HG02623 (cell line): ENCODE results near the gene FGA.
"Not testable (repeated sequence)": the region's sequence is repeated elsewhere in the genome, so short reads cannot be mapped to it uniquely, and the experiment has no call there.

ENCODE experiments used
- ATAC-seq: cut with Tn5 transposase; IDR thresholded peaks from one replicate; pipeline ENCODE4 v1.9.1; 2021; ENCODE audit warnings: moderate library complexity; ENCODE audit not compliant: unreplicated experiment

Gene FGA

DNA sequence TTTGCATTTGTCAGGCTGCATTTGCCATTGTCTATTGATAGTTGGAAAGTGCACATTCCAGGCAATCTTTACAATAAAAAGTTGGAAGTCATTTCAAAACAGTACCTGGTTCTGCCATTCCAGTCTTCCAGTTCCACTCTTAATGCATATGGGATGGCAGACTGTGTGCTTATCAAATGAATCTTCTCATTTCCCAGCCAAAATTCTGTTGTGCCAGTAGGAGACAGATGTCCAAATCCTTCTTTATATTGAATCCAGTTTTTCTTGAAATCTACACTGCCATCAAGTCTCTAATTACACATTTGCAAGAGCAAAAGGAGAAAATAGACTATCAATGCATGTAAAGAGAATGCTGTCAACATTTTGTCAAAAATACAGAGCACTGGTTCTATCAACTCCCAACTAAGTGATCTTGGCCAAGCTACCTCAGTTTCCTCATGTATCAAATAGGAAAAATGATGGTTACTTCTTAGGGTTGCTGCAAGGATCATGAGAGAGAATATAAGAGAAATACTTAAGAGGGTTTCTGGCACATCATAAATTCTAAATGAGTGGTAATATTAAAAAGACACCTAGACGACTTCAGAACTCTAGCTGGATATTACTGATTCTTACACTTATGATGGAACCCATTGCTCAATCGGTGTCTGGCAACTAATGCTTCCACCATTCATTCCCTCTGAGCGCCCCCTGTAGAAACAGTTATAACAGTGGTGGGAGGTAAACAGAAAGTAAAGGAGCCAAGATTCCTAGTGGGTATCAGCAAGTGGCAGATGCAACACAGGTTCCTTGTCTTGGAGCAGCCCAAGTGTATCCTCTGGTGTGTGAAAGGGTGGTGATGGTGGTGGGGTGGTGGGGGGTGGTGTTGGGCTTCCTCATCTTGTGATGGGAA lies 18.1 kb upstream of the FGA start:
- no peak for ATAC-seq

GRCh38 chr4:154606728-154607723 lies 16.5 kb upstream of the FGA start:
- ATAC-seq = no peak

GRCh38 chr4:154604696-154605200 lies 14.2 kb upstream of the FGA start:
- ATAC-seq = no peak

DNA sequence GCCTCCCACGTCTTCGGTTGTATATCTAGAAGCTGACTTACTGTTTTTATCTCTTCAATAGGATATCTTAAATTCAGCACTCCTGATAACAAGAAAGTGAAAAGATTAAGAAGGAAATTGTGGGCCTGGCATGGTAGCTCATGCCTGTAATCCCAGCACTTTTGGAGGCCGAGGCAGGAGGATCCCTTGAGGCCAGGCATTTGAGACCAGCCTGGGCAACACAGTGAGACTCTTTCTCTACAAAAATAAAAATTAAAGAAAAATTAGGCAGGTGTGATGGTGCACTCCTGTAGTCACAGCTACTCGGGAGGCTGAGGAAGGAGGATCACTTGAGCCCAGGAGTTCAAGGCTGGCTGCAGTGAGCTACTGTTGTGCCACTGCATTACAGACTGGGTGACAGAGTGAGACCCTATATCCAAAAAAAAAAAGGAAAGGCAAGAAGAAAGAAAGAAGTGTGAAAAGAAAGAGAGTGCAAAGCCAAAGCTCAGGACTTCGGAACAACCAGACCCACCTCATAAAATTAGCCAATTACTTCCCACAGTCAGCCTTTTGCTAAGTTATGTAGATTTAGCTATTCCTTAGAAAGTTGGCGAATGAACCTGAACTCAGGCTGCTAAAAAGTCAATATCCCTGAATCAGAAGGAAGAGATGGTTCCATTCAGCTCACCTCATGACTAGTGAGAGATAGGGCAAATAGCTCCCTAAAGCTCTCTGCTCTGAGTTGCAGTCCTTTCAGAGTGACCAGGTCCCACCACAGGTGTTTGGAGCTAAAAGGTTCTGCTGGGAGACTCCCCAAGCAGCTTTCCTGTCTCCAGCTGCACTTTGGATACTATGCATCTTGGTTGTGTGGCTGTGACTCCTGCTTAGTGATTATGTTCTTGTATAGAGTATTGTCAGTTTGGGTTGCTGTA lies 12.7 kb upstream of the FGA start:
- no peak for ATAC-seq

DNA sequence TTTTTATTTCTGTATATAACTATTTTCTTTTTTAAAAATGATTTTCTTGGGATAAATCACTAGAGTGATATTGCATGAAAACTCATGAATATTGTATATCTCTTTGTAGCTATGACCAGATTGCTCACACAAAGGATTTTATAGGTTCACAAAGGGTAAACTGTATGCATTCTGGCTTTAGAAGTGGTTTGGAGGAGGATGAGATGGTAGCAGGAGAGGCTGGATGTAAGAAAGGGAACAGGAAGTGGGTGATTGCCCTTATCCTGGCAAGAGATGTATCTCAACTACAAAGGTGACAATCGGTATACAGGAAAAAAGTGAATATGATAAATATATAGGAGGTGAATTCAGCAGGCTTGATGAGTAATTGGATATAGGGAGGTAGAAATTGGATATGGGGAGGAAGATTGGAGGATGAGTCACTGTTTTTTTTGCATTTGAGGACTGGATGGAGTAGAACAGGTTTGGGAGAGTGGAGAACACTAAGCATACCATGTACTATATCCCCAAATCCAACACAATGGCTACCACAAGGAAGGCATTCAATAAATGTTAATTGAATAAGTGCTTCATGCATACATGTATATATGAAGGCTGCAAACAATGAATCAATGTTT lies 12.0 kb upstream of the FGA start:
- no peak for ATAC-seq

DNA sequence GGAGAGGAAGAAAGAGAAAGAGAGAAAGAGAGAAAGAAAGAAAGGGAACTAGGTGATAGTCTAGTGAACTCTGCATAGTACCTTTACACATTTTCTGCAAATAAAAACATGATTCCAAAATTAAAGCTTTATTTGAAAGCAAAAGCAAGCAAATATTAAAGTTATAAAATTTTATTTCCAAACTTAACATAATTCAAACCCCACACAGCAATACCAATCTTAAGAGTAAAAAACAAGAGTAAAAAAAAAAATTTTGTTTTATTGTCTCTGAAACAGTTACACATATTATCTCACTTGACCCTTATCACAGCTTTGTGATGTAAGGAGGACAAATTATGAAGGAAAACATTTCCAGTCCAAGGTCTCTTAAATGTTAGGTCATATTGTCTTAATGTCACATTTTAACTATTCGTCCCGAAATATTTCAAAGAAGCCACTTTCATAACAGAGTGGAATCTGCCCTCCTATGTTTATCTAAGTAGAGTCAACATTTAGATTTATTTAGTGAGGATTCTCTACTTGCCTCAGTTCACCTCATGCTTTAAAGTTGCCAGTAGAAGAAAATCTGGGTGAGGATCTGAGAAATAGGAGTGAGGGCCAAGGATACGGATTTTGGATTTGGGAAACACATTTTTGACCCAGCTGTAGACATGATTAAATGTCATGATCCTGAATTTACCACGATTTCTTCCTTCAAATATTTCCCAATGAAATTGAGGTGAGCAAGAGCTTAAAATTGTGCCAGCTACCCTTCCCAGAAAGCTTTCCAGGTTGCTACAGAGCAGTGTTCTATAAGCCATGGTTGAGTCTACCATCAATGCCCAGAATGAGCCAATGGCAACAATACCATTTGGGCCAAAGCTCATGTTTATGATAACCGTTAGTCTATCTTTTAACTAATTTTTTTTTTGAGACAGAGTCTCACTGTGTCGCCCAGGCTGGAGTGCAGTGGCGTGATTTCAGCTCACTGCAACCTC lies 7.5 kb upstream of the FGA start:
- ATAC-seq = no peak

GRCh38 chr4:154597281-154597680 lies 6.7 kb upstream of the FGA start:
- ATAC-seq = not testable (repeated sequence)

- no peak for ATAC-seq
Measured at GRCh38 chr4:154595807-154596206, 5.3 kb upstream of the FGA start.

DNA sequence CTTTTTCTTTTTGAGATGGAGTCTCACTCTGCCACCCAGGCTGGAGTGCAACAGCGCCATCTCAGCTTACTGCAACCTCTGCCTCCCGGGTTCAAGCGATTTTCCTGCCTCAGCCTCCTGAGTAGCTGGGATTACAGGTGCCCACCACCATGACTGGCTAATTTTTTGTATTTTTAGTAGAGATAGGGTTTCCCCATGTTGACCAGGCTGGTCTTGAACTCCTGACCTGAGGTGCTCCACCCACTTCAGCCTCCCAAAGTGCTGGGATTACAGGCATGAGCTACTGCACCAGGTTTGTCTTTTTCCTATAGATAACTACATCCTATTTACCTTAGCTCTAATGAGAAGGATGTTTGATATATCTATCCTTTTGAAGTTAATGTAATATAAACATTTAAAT lies 3.8 kb upstream of the FGA start:
- not testable (repeated sequence) for ATAC-seq

DNA sequence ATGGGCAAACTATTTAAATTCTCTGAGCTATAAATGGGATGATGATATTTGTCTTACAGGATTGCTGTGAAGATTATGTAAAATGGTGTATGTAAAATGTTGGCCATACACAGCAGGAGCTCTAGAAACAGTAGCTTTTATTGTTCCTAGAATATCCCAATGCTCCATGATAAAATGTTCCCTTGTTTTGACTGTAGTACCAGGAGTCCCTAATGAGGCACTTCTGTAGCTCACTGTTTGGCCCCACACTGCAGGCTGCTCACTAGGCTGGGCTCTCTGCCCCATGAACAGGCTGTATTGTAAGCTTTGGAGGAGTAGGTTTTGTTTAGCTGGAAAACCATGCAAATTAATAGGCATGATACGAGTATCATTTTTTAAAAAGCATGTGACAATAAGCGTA lies 3.3 kb upstream of the FGA start:
- no peak for ATAC-seq

DNA sequence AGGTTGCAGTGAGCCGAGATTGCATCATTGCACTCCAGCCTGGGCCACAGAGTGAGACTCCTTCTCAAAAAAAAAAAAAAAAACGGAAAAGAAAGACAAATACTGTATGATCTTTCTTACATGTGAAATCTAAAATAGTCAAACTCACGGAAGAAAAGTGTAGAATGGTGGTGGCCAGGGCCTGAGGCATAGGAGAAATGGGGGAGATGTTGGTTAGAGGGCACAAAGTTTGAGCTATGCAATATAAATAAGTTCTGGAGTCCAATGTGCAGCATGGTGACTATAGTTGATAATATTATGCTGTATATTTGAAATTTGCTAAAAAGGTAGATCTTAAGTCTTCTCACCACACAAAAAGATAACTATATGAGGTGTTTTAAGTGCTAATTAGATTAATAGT lies 1.3 kb upstream of the FGA start:
- no peak for ATAC-seq

DNA sequence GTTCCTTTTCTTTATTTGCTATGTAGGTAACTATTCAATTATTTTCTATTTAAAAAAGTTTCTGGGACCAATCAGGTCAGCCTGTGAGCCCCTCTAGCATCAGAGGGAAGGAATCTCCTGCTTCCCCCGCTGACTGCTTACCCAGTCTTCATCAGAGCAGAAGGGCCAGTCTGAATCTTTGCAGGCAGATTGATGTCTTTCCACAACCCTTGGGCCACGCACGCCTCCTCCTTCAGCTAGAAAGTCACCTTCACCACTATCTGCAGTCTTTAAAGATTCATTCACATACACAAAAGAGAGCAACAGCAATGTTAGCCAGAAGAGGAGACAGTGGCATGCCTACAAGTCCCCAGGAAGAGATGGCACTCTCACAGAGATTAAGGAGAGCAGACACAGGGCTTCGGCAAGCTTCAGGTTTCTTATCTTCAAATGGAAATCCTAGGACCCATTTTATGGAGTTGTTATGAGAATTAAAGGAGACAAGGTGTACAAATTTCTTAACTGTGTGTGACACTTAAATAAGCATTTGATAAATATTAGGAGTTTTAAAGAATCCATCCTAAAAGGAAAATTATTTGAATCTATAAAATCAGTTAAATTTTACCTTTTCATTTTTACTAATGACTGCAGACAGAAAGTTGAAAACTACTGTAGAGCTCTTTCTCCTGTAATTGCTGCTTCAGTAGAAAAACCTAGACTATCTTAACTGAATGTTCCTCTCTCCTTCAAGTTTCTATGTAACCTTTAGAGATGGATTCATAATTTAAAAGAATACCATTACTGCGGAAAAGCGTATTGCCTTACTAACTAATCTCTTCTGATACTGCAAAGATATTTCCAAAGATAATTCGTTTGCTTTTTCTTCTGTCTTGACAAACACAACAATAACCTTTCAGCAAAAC lies 995 bp downstream of the FGA start:
- ATAC-seq = no peak

GRCh38 chr4:154588198-154588597 lies 2.3 kb downstream of the FGA start:
- ATAC-seq = no peak

- no peak for ATAC-seq
Measured at GRCh38 chr4:154586296-154587033, 4.1 kb downstream of the FGA start.

GRCh38 chr4:154585369-154586018 lies 5.0 kb downstream of the FGA start:
- no peak for ATAC-seq

- ATAC-seq = no peak
Measured at GRCh38 chr4:154584259-154584658, 6.3 kb downstream of the FGA start.

DNA sequence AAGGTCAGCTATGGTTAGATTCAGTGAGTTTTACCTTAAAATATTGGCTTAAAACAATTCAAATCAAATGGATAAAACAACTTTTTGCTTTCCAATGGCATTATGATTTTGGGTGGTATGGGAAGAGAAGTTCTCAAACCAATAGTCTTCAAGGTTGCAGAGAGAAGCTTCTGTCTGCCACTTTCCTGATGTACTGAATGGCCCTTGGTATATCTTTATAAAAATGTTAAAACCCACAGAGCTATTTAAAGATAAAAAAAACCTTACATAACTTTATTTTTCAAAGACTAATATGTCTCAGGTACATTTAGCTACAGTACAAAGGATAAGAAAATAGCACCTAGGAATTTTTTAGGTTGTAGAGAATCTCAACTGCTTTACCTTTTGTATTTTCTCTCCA lies 6.9 kb downstream of the FGA start:
- no peak for ATAC-seq
